ENCODE measurements around the gene HKDC1. TPM values are rescaled to one million over a fixed set of nuclear protein-coding genes. Genes with fewer than 3 reads are reported as not detected.

HKDC1 gene
- total RNA-seq, 1 donor from 2014 or later = not detected

- H3K9me3 Mint-ChIP-seq (ENCODE audit: unreplicated experiment) = peaks cover 2% of the 10 kb centered on the region
- H3K4me3 Mint-ChIP-seq (ENCODE audit: unreplicated experiment) = no peak overlapping the region
- no peak overlapping the region for H3K27ac Mint-ChIP-seq (ENCODE audit: unreplicated experiment)
- no peaks in the 10 kb centered on the region for H3K4me1 Mint-ChIP-seq (ENCODE audit: low read depth, unreplicated experiment)
- H3K36me3 Mint-ChIP-seq (ENCODE audit: unreplicated experiment) = no peaks in the 10 kb centered on the region
- peaks cover 3% of the 10 kb centered on the region for H3K27me3 Mint-ChIP-seq (ENCODE audit: unreplicated experiment)
- no peak for DNase-seq
- TF ChIP-seq CTCF (IDR thresholded peaks at IDR 0.05; ENCODE audit: partially characterized antibody, unreplicated experiment) = no peak
Measured at GRCh38 chr10:69216577-69217118, 3.5 kb upstream of the HKDC1 start.

- no peak for DNase-seq
- Mint-ChIP-seq H3K27me3 (ENCODE audit: unreplicated experiment) (peaks cover 3% of the 10 kb centered on the region), H3K36me3 (ENCODE audit: unreplicated experiment) (no peaks in the 10 kb centered on the region), H3K27ac (ENCODE audit: unreplicated experiment) (no peak overlapping the region), H3K4me1 (ENCODE audit: low read depth, unreplicated experiment) (no peaks in the 10 kb centered on the region), H3K4me3 (ENCODE audit: unreplicated experiment) (no peak overlapping the region), H3K9me3 (ENCODE audit: unreplicated experiment) (peaks cover 2% of the 10 kb centered on the region)
- no peak for TF ChIP-seq CTCF (IDR thresholded peaks at IDR 0.05; ENCODE audit: partially characterized antibody, unreplicated experiment)
Measured at GRCh38 chr10:69217119-69217754, 2.9 kb upstream of the HKDC1 start.

- H3K4me1 Mint-ChIP-seq (ENCODE audit: low read depth, unreplicated experiment) = no peaks in the 10 kb centered on the region
- H3K9me3 Mint-ChIP-seq (ENCODE audit: unreplicated experiment) = no peaks in the 10 kb centered on the region
- no peak for DNase-seq
- no peaks in the 10 kb centered on the region for H3K36me3 Mint-ChIP-seq (ENCODE audit: unreplicated experiment)
- no peak overlapping the region for H3K4me3 Mint-ChIP-seq (ENCODE audit: unreplicated experiment)
- no peak for TF ChIP-seq CTCF (IDR thresholded peaks at IDR 0.05; ENCODE audit: partially characterized antibody, unreplicated experiment)
- no peak overlapping the region for H3K27ac Mint-ChIP-seq (ENCODE audit: unreplicated experiment)
- peaks cover 3% of the 10 kb centered on the region for H3K27me3 Mint-ChIP-seq (ENCODE audit: unreplicated experiment)
Measured at GRCh38 chr10:69218831-69219230, 1.3 kb upstream of the HKDC1 start.

- no peak overlapping the region for H3K4me3 Mint-ChIP-seq (ENCODE audit: unreplicated experiment)
- H3K27ac Mint-ChIP-seq (ENCODE audit: unreplicated experiment) = no peak overlapping the region
- H3K36me3 Mint-ChIP-seq (ENCODE audit: unreplicated experiment) = no peaks in the 10 kb centered on the region
- H3K9me3 Mint-ChIP-seq (ENCODE audit: unreplicated experiment) = no peaks in the 10 kb centered on the region
- DNase-seq = no peak
- peaks cover 7% of the 10 kb centered on the region for H3K4me1 Mint-ChIP-seq (ENCODE audit: low read depth, unreplicated experiment)
- TF ChIP-seq CTCF (IDR thresholded peaks at IDR 0.05; ENCODE audit: partially characterized antibody, unreplicated experiment) = no peak
- peaks cover 5% of the 10 kb centered on the region for H3K27me3 Mint-ChIP-seq (ENCODE audit: unreplicated experiment)
Measured at GRCh38 chr10:69220507-69220906, 375 bp downstream of the HKDC1 start.

Data from glutamatergic neuron (in vitro differentiated cells).